Measurements from ENCODE around the gene CCNJ. TPM values are rescaled to one million over a fixed set of nuclear protein-coding genes. Genes with fewer than 3 reads are reported as not detected.

CCNJ gene
- total and polyA plus RNA-seq, 2 of the 13 experiments (the other 11 are each of a cell fraction or from before 2014, with no cell fraction given): 14.1 to 21.5 TPM

DNA sequence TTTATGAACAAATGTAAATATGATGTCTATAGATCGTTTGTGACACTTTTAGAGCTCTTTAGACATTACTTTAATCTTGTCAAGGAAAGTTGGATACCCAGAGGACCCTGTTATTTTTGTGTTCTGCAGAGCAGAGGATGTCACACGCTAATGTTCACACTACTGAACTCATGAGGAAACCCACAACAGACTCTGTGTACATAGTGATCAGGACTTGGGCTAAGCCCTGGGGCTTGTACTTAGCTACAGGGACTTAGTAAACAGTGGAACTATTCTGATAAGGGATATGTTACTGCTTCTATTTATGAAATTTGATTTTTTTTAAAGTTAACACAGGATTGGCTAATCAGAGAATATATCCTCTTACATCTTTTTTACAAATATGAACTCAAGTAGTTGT, 50.6 kb downstream of the CCNJ start (continued):
- TF ChIP-seq, protein P1, sequence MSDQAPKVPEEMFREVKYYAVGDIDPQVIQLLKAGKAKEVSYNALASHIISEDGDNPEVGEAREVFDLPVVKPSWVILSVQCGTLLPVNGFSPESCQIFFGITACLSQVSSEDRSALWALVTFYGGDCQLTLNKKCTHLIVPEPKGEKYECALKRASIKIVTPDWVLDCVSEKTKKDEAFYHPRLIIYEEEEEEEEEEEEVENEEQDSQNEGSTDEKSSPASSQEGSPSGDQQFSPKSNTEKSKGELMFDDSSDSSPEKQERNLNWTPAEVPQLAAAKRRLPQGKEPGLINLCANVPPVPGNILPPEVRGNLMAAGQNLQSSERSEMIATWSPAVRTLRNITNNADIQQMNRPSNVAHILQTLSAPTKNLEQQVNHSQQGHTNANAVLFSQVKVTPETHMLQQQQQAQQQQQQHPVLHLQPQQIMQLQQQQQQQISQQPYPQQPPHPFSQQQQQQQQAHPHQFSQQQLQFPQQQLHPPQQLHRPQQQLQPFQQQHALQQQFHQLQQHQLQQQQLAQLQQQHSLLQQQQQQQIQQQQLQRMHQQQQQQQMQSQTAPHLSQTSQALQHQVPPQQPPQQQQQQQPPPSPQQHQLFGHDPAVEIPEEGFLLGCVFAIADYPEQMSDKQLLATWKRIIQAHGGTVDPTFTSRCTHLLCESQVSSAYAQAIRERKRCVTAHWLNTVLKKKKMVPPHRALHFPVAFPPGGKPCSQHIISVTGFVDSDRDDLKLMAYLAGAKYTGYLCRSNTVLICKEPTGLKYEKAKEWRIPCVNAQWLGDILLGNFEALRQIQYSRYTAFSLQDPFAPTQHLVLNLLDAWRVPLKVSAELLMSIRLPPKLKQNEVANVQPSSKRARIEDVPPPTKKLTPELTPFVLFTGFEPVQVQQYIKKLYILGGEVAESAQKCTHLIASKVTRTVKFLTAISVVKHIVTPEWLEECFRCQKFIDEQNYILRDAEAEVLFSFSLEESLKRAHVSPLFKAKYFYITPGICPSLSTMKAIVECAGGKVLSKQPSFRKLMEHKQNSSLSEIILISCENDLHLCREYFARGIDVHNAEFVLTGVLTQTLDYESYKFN (CRISPR knock-in tag; conservative IDR thresholded peaks at IDR 0.05): 0 out of 2 replicates have a peak, but pooled peaks have one; percentile 2
- TF ChIP-seq PRPF4 (IDR thresholded peaks at IDR 0.05; ENCODE audit: low read depth, low read length, poor library complexity, severe bottlenecking): no peak
- no peak for TF ChIP-seq ZNF256 (CRISPR knock-in tag; conservative IDR thresholded peaks at IDR 0.05)
- 0 out of 2 replicates have a peak, but pooled peaks have one; percentile 10 for TF ChIP-seq CEBPG (CRISPR knock-in tag; IDR thresholded peaks at IDR 0.05)
- TF ChIP-seq ZNF207 (IDR thresholded peaks at IDR 0.05; ENCODE audit: borderline replicate concordance): no peak
- no peak for TF ChIP-seq ZFP41 (CRISPR knock-in tag; IDR thresholded peaks at IDR 0.05; ENCODE audit: borderline replicate concordance)
- no peak for TF ChIP-seq ZNF510 (CRISPR knock-in tag; IDR thresholded peaks at IDR 0.05; ENCODE audit: low read depth)
- TF ChIP-seq ZNF878 (CRISPR knock-in tag; IDR thresholded peaks at IDR 0.05): no peak
- no peak for TF ChIP-seq ZNF552 (CRISPR knock-in tag; IDR thresholded peaks at IDR 0.05; ENCODE audit: borderline replicate concordance)
- no peak for TF ChIP-seq ATM (IDR thresholded peaks at IDR 0.05; ENCODE audit: borderline replicate concordance)
- no peak for TF ChIP-seq PAX8 (CRISPR knock-in tag; IDR thresholded peaks at IDR 0.05; ENCODE audit: borderline replicate concordance)
- TF ChIP-seq, protein P2, sequence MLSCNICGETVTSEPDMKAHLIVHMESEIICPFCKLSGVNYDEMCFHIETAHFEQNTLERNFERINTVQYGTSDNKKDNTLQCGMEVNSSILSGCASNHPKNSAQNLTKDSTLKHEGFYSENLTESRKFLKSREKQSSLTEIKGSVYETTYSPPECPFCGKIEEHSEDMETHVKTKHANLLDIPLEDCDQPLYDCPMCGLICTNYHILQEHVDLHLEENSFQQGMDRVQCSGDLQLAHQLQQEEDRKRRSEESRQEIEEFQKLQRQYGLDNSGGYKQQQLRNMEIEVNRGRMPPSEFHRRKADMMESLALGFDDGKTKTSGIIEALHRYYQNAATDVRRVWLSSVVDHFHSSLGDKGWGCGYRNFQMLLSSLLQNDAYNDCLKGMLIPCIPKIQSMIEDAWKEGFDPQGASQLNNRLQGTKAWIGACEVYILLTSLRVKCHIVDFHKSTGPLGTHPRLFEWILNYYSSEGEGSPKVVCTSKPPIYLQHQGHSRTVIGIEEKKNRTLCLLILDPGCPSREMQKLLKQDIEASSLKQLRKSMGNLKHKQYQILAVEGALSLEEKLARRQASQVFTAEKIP (CRISPR knock-in tag; IDR thresholded peaks at IDR 0.05; ENCODE audit: borderline replicate concordance): no peak
- no peak for TF ChIP-seq POLR2A (IDR thresholded peaks at IDR 0.05; ENCODE audit: insufficient read depth in 1 of 2, low read depth in 2 of 2, low read length in 2 of 2)
- TF ChIP-seq ZBTB1 (CRISPR knock-in tag; IDR thresholded peaks at IDR 0.05; ENCODE audit: borderline replicate concordance): no peak
- TF ChIP-seq AGO1 (IDR thresholded peaks at IDR 0.05; ENCODE audit: low read depth, low read length, poor library complexity, severe bottlenecking): no peak
- TF ChIP-seq BHLHE40 (IDR thresholded peaks at IDR 0.05; ENCODE audit: low read length): no peak
- TF ChIP-seq NBN (conservative IDR thresholded peaks at IDR 0.05): no peak
- TF ChIP-seq SMYD3 (CRISPR knock-in tag; IDR thresholded peaks at IDR 0.05): no peak
- no peak for TF ChIP-seq ZFP62 (CRISPR knock-in tag; IDR thresholded peaks at IDR 0.05)
- TF ChIP-seq ZNF672 (CRISPR knock-in tag; IDR thresholded peaks at IDR 0.05): no peak
- no peak for TF ChIP-seq ZNF446 (CRISPR knock-in tag; IDR thresholded peaks at IDR 0.05)
- TF ChIP-seq, protein P3, sequence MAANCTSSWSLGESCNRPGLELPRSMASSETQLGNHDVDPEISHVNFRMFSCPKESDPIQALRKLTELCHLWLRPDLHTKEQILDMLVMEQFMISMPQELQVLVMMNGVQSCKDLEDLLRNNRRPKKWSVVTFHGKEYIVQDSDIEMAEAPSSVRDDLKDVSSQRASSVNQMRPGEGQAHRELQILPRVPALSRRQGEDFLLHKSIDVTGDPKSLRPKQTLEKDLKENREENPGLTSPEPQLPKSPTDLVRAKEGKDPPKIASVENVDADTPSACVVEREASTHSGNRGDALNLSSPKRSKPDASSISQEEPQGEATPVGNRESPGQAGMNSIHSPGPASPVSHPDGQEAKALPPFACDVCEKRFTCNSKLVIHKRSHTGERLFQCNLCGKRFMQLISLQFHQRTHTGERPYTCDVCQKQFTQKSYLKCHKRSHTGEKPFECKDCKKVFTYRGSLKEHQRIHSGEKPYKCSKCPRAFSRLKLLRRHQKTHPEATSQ (CRISPR knock-in tag; IDR thresholded peaks at IDR 0.05; ENCODE audit: borderline replicate concordance): no peak
- TF ChIP-seq RARA (CRISPR knock-in tag; IDR thresholded peaks at IDR 0.05): 0 out of 2 replicates have a peak, but pooled peaks have one; percentile 17
- TF ChIP-seq, protein P4, sequence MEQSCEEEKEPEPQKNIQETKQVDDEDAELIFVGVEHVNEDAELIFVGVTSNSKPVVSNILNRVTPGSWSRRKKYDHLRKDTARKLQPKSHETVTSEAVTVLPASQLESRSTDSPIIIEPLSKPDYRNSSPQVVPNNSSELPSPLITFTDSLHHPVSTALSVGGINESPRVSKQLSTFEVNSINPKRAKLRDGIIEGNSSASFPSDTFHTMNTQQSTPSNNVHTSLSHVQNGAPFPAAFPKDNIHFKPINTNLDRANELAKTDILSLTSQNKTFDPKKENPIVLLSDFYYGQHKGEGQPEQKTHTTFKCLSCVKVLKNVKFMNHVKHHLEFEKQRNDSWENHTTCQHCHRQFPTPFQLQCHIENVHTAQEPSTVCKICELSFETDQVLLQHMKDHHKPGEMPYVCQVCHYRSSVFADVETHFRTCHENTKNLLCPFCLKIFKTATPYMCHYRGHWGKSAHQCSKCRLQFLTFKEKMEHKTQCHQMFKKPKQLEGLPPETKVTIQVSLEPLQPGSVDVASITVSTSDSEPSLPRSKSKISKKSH (CRISPR knock-in tag; IDR thresholded peaks at IDR 0.05; ENCODE audit: borderline replicate concordance): no peak
- no peak for TF ChIP-seq RBFOX2 (IDR thresholded peaks at IDR 0.05; ENCODE audit: low read depth, low read length)

Data from HepG2 (cell line).